Upper lobe of left lung (tissue), 4 donors: ENCODE data around the gene RBM44.

Source experiments
- POLR2A ChIP-seq, 4 donors: fragments of 450-650 bp; IDR thresholded peaks; one replicate each; pipeline ENCODE4 v1.5.1; 2016 to 2017; ENCODE audit warnings: antibody characterized with exemption in 4 of 4, mild to moderate bottlenecking in 2 of 4
- POLR2AphosphoS5 ChIP-seq, 2 donors: sonication (generic); formaldehyde crosslinking; IDR thresholded peaks; one replicate each; pipeline ENCODE4 v1.5.1; 2017; ENCODE audit warnings: antibody characterized with exemption in 2 of 2

GRCh38 chr2:237749002-237749401, 49.6 kb upstream of the RBM44 start:
- no peak for TF ChIP-seq POLR2AphosphoS5 (IDR thresholded peaks at IDR 0.05)
- TF ChIP-seq POLR2A (IDR thresholded peaks at IDR 0.05): no peak
